ENCODE measurements around the gene RNF149.
"Not testable (repeated sequence)": the region's sequence is repeated elsewhere in the genome, so short reads cannot be mapped to it uniquely, and the experiment has no call there.

Gene RNF149

DNA sequence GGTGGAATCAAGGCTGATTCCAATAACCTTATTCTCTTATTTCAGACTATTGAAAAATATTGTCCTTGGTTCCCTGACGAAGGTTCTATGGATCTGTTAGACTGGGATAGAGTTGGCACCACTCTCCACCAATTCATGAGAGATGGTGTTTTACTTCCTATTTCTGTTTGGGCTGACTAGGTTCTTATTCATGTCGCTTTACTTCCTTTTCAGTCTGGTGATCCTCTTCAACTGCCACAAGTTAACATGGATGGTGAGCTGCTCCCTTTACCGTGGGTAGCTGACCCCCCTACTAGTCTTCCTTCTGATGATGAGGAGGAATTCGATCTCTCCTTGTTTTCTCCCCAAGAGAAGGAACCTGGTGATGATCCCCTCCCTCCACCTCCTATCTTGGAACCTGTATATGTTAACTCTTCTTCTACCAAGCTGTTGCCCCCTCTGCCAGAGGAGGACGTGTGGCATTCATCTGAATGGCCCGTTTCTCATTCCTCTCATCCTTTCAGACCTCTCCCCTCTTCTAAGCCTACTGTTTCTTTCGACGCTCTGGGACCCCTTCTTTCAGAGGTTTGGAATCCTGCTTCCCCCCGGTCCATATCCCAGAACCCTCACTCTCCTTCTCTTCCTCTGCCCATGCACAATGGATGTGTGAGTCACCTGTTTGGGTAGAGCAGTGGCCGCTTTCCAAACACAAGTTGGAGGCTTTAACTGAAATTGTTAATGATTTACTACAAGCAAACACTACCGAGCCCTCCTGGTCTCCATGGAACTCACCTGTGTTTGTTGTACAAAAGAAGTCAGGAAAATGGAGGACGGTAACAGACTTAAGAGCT is 69.4 kb downstream of the RNF149 start:
- POLR2A ChIA-PET (ENCODE audit: low non-redundant PET), result no interaction called here
- H3K27ac ChIP-seq, result no peak overlapping the region
- CTCF ChIA-PET, result interaction anchor here (0.6 kb wide), 1 partner anchor 75 kb away, joined by 3 read pairs; no protein-coding TSS in a partner anchor

DNA sequence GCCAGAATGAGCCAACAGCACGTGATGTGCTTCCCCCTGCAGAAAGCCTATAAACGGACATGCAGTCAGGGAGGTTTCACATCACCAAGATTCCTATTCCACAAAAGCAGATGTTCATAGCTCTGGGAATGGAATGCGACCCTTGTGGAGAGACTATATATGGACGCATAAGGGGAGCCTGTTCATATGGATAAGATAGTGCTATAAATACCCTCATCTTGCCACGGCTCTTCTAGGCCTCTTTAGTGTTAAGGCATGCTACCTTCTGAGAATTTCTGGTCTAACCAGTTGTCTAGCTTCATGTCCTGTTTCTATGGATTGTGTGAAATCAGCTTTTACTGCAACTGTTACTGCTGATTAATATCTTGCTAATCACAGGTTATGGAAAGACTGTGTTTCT is 70.6 kb downstream of the RNF149 start:
- H3K27ac ChIP-seq; POLR2A ChIA-PET (ENCODE audit: low non-redundant PET); DNase-seq (ENCODE audit: low spot score): not testable (repeated sequence)
- CTCF ChIA-PET, result interaction anchor here (0.6 to 0.7 kb wide), 2 partner anchors 12 to 18 kb away, joined by 3 to 5 read pairs; no protein-coding TSS in a partner anchor

More for the DNA sequence above, 69.4 kb downstream of the RNF149 start:
- no peak for DNase-seq (ENCODE audit: low spot score)
- TF ChIP-seq, protein P1, sequence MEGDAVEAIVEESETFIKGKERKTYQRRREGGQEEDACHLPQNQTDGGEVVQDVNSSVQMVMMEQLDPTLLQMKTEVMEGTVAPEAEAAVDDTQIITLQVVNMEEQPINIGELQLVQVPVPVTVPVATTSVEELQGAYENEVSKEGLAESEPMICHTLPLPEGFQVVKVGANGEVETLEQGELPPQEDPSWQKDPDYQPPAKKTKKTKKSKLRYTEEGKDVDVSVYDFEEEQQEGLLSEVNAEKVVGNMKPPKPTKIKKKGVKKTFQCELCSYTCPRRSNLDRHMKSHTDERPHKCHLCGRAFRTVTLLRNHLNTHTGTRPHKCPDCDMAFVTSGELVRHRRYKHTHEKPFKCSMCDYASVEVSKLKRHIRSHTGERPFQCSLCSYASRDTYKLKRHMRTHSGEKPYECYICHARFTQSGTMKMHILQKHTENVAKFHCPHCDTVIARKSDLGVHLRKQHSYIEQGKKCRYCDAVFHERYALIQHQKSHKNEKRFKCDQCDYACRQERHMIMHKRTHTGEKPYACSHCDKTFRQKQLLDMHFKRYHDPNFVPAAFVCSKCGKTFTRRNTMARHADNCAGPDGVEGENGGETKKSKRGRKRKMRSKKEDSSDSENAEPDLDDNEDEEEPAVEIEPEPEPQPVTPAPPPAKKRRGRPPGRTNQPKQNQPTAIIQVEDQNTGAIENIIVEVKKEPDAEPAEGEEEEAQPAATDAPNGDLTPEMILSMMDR (conservative IDR thresholded peaks at IDR 0.05; ENCODE audit: low read depth), result no peak

GRCh38 chr2:101235956-101236355 is 72.5 kb downstream of the RNF149 start:
- POLR2A ChIA-PET (ENCODE audit: low non-redundant PET); DNase-seq (ENCODE audit: low spot score); H3K27ac ChIP-seq: not testable (repeated sequence)
- CTCF ChIA-PET, result interaction anchor here (0.6 kb wide), 1 partner anchor 15 kb away, joined by 3 read pairs; no protein-coding TSS in a partner anchor

DNA sequence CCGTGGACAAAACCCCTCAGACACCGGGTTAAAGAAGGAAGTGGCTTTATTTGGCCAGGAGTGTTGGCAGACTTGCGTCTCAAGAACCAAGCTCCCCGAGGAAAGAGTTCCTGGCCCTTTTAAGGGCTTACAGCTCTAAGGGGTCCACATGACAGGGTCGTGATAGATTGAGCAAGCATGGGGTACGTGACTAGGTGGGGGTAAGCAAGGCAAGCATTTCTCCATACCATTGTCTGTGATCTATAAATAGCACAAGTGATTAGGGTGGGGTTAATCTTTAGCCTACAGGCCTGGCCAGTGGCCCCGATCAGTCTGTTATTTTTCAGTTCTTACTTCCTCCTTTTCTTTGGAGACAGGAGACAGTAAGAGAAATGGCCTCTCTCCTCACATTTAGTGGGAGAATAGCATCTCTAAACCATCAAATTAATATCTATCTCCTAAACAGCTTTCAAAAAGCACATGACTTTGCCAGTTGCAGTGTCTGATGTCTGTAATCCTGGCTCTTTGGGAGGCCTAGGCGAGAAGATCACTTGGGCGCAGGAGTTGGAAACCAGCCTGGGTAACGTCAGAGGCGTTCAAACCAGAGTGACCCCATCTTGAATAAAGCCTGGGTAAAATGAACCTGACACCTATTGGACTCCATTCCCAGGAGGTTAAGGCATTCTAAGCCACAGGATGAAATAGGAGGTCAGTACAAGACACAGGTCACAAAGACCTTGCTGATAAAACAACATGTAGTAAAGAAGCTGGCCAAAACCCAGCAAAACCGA is 74.1 kb downstream of the RNF149 start:
- DNase-seq (ENCODE audit: low spot score), result no peak
- POLR2A ChIA-PET (ENCODE audit: low non-redundant PET), result interaction anchor here (0.7 kb wide), 1 partner anchor 44 kb away, joined by 3 read pairs; no protein-coding TSS in a partner anchor
- CTCF ChIA-PET, result interaction anchor here (0.5 to 0.6 kb wide), 2 partner anchors 29 to 261 kb away, joined by 5 to 6 read pairs; no protein-coding TSS in a partner anchor
- H3K27ac ChIP-seq, result no peak overlapping the region
- TF ChIP-seq, protein P1 (conservative IDR thresholded peaks at IDR 0.05; ENCODE audit: low read depth), result no peak

GRCh38 chr2:101232770-101233169 is 75.7 kb downstream of the RNF149 start:
- no peak for DNase-seq (ENCODE audit: low spot score)
- ChIA-PET POLR2A (ENCODE audit: low non-redundant PET) (no interaction called here), CTCF (interaction anchor here (0.7 to 2.5 kb wide), 2 partner anchors 14 to 779 kb away, joined by 4 to 8 read pairs; no protein-coding TSS in a partner anchor)
- TF ChIP-seq, protein P1 (conservative IDR thresholded peaks at IDR 0.05; ENCODE audit: low read depth), result no peak
- H3K27ac ChIP-seq, result no peak overlapping the region

GRCh38 chr2:101231937-101232730 is 76.4 kb downstream of the RNF149 start:
- no peak for DNase-seq (ENCODE audit: low spot score)
- ChIA-PET CTCF (interaction anchor here (0.7 to 2.5 kb wide), 2 partner anchors 14 to 779 kb away, joined by 4 to 8 read pairs; no protein-coding TSS in a partner anchor), POLR2A (ENCODE audit: low non-redundant PET) (no interaction called here)
- no peak overlapping the region for H3K27ac ChIP-seq
- TF ChIP-seq, protein P1 (conservative IDR thresholded peaks at IDR 0.05; ENCODE audit: low read depth), result no peak

DNA sequence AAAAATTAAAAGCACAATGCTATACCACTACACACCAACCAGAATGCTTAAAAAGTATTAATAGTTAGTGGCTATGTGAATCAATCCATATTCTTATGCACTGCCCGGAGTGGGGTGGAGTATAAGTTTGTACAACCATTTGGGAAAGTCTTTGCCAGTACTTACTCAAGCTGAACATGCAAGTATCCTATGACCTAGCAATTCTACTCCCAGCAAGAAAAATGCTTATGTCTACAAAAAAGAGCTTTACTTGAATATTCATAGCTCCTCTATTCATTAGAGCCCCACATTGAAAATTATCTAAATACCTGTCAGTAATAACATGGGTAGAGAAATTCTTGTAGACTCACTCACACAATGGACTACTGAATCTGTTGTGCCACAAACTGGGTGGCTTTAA is 77.3 kb downstream of the RNF149 start:
- no peak for DNase-seq (ENCODE audit: low spot score)
- POLR2A ChIA-PET (ENCODE audit: low non-redundant PET), result no interaction called here
- no peak overlapping the region for H3K27ac ChIP-seq

More for the DNA sequence above, 77.3 kb downstream of the RNF149 start:
- CTCF ChIA-PET, result interaction anchor here (0.7 to 2.5 kb wide), 2 partner anchors 13 to 1167 kb away, joined by 3 to 8 read pairs; no protein-coding TSS in a partner anchor
- TF ChIP-seq, protein P1 (conservative IDR thresholded peaks at IDR 0.05; ENCODE audit: low read depth), result no peak

All from RWPE1 (cell line).